Subcutaneous adipose tissue (tissue), 4 donors: Measurements from ENCODE around the gene LTBP2. TPM values are rescaled to one million over a fixed set of nuclear protein-coding genes. Genes with fewer than 3 reads are reported as not detected.

ENCODE experiments used
- CTCF ChIP-seq: fragments of 450-650 bp; IDR thresholded peaks from one replicate; pipeline ENCODE4 v1.5.1; 2016; ENCODE audit warnings: low read depth, mild to moderate bottlenecking, control low read depth, antibody characterized with exemption, moderate library complexity
- total RNA-seq, 4 donors: library from RNA; depleted of rRNA; stranded (reverse); fragments of >200 nt; gene quantifications; one replicate each; pipeline ENCODE4 v1.1.0, GENCODE V29; 2016

The LTBP2 gene
- total RNA-seq, 4 donors from 2014 or later = 39.6 to 109 (median 64.3) TPM

- TF ChIP-seq CTCF = no peak
These were observed 38.5 kb downstream of the LTBP2 start for GRCh38 chr14:74573421-74574089.

GRCh38 chr14:74572726-74573301 is 39.2 kb downstream of the LTBP2 start:
- no peak for TF ChIP-seq CTCF

- no peak for TF ChIP-seq CTCF
These were observed 39.9 kb downstream of the LTBP2 start for GRCh38 chr14:74571901-74572725.

- no peak for TF ChIP-seq CTCF
These were observed 40.6 kb downstream of the LTBP2 start for GRCh38 chr14:74571441-74571841.

- TF ChIP-seq CTCF = no peak
These were observed 41.3 kb downstream of the LTBP2 start for GRCh38 chr14:74570696-74571095.

GRCh38 chr14:74569806-74570591 is 42.0 kb downstream of the LTBP2 start:
- no peak for TF ChIP-seq CTCF
